ENCODE results near the gene AK2.
"Not testable (repeated sequence)": the region's sequence is repeated elsewhere in the genome, so short reads cannot be mapped to it uniquely, and the experiment has no call there.

Gene AK2

DNA sequence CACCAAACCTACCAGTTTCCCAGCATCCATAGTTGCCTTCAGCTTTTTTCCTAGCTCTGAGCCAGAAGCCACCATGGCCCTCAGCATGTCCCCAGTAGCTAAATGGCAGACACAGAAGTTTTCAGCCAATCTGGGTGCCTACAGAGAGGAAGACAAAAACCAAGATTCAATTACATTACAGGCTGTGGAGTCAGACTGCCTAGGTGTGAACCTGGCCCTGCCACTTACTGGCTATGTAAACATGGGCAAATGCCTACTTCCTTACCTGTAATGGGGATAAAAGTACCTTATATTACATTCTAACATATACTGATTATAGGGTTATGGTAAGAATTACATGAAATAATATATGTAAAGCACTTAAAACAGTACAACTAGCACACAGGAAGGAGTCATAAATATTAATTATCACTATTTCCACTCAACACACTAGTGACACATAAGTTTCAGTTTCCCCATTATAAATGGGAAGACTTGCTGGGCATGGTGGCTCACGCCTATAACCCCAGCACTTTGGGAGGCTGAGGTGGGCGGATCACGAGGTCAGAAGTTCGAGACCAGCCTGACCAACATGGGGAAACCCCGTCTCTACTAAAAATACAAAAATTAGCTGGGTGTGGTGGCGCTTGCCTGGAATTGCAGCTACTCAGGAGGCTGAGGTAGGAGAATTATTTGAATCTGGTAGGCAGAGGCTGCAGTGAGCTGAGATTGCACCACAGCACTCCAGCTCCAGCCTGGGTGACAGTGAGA, 12.1 kb downstream of the AK2 start:
- FAIRE-seq; DNase-seq (ENCODE audit: low spot score): not testable (repeated sequence)

DNA sequence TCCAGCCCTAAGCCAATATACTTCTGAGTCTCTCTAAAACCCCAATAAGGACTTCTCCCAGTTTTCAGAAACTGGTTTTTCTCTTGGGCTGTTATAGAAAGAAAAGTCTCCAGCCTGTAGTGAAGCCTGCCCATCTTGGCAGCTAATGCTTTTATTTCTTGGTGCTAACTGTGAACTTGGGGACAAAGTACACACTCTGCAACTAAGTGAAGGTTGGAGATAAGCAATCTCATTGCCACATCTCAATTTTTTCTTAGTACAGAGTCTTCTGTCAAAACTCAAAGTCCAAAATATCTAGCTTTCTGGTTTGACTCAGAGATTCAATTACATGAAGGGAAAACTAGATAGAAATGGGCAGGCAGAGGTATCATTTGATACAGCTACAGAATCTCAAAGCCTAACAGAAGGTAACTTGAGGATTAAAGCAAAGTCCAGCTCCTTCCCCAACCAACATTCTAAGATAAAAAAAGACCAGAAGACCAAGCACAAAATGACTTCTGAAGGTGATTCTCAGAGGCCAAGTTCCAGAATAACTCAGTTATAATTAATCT, 14.0 kb downstream of the AK2 start:
- FAIRE-seq = no peak
- DNase-seq (ENCODE audit: low spot score) = no peak

DNA sequence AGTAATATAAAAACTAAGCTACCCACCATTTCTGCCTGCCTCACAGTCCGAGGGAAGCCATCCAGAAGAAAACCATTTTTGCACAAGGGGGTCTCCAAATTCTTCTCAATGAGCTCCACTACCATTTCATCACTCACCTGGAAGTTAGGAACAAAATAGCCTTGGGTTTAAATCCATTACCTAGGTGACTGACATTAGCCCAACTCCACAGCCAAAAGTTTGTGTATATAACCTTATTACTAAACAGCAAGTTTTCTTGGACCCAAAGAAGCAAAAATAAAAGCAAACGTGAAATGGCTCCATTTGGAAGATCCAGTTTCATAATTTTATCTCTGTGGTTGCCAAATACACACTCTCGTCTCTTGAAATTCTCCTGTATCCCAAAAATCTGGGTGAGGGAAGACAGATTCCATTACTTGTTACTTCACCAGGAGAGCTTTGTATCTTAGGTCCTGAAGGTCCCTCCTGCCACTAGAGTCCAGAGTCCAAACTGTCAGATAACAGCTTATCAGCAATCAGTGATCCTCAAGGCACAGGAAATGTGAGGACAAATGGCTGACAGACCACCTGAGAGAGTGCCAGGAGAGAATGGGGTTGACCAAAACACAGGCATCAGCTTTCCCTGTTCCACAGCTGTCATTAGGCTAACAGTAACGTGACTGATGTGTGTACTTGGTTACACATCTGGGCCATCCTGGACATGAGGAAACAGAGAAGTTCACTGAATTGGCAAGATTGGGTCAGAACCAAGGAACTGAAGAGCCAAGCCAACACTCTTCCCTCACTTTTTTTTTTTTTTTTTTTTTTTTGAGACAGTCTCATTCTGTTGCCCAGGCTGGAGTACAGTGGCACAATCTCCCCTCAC, 14.9 kb downstream of the AK2 start:
- no peak for DNase-seq (ENCODE audit: low spot score)
- no peak for FAIRE-seq

DNA sequence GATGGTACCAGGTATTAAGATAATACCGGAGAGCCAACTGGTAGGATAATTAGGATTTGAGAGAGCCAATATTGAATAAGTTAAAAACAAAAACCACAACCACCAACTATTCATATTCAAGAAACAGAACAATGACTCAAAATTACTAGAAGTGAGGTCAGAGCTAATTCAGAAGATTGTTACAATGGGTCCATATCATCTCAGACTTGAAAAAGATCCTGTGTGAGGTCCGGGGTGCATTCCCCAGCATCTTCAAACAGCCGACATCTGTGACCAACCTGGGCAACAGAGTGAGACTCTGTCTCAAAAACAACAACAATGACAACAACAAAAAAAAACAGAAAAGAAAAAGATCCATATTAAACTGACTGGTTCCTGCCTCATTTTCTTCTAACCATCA, 18.6 kb downstream of the AK2 start:
- DNase-seq (ENCODE audit: low spot score) = no peak
- no peak for FAIRE-seq

DNA sequence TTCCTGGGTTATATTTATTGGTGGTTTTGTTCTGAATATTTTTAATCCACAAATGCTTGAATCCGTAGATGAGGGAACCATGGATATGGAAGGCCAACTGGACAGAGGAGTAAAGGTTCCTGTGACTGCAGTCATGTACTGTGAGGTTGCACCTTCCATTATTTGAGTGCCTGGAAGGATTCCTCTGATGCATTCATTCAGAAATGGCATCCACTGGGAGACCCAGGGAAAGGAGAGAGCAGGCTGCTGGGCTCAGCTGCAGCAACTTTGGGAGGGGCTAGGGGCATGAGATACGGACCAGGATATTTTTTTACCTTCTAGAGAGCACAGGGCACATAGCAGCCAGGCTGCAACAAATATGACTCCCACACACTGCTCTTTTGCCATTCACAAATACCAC, 19.5 kb downstream of the AK2 start:
- DNase-seq (ENCODE audit: low spot score) = no peak
- no peak for FAIRE-seq

DNA sequence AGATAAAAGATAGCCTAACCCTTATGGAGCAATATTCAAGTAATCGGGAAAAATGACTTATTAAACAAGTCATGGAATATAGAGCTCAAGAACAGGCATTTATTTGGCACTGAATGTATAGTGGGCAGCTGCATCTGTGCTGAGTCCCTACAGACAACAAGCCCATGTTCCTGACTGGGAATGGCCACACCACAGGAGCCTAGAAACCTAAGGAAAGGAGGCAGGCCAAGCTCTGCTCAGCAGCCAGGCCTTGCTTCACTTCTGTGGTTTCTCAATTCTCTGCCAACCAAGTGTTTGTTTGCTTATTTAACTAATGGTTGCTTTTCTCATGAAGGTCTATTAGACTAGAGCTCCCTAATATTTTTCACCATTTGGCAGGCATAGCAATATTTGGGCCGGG, 21.5 kb downstream of the AK2 start:
- FAIRE-seq (no peak), DNase-seq (ENCODE audit: low spot score) (no peak)

DNA sequence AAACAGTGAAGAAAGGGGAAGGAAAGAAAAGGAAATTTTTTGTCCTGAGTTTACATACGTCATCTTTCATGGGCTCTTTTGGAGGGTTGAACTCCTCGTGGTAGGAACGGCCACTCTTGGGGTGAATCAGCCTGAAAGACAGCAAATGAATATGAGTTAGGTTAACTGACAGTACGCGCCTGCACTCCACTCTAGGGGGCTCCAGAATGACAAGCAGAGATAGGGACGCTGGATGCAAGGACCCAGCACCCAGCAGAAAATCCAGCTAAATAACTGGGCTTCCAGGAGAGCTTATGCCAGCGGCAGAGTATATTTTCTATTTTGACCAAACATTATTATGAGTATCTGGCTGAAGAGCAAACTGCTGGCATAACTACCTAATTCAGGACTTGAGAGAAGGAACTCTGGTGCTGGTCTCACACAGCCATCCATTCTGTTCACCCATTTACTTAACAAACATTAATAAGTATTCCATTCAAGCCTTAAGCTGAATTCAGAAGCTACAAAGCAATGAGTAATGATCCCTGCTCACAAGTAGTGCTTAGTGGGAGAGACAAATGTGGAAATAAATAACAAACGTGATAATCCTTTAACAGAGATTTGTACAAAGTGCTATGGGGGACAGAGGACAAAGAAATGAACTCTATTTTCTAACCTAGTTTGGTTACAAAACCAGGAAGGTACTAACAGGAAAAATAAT, 22.1 kb downstream of the AK2 start:
- DNase-seq (ENCODE audit: low spot score) = no peak
- FAIRE-seq = no peak

DNA sequence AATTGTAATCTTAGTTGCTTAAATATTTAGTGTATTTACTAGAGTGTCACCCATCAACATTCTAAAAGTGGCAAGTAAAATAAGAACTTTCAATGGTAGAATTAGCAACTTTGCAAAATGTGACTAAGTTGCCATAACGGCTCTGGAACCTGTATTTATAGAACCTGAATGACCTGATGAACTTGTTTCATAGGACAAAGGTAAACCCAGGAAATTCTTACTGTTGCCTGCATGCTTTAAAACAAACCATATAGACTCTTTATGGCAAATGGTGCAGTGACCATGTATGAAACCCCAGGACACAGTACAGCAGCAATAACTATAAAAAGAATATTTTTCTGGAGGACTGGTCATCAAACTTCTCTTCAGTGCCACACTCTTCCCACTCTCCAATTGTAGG, 22.9 kb downstream of the AK2 start:
- DNase-seq (ENCODE audit: low spot score) (no peak), FAIRE-seq (no peak)

DNA sequence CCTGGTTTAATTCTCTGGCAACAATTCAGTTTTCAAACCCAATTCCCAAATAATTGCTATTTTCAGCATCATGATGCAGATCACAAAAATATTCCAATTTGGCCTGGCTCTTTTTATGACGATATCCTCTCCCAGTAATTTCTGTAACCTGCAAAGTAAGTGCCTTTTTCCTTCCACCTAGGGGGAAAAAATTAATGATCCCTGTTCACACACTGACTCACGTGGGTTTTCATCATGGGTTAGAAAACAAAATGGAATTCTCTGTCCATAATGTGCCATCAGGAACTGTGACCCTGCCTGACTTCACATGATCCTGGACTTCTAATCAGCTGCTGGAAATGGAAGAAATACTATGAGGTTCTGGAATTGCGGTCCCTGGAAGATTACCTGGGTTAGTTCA, 24.5 kb downstream of the AK2 start:
- no peak for DNase-seq (ENCODE audit: low spot score)
- no peak for FAIRE-seq

DNA sequence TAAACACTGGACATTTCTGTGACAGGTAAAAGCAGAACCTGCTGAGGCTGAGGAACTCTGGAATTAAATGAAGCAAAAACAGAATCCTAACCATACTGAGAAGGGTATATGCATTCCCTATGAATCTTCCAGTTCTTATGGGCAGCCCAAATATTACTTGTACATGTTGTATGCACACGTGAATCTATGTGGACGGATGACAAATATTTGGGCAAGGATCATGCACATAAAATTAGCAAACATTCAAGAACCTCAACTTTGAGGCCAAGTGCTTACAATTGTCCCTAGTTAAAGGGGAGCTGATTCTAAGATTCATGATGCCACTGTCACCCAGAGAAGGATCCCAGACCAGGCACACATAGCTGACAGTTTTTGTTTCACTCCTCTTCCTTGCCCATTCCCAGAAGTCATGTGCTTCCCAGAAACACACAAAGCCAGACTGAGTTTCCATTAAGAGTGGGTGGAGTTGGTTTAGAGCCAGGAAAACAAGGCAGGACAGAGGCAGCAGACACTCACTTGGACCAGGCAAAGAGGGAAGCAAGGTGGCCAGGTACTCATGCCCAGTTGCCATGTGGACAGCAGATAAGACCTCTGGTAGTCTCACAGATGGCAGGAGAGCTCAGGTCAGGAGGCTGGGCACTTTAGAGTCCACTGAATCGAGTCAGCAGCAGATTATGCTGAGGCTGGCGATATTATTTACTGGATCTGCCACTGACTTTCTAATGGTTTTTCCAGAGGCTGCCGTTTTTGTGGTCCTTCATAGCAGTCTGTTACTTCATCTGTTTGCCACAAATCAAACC, 25.6 kb downstream of the AK2 start:
- no peak for DNase-seq (ENCODE audit: low spot score)
- FAIRE-seq = no peak

DNA sequence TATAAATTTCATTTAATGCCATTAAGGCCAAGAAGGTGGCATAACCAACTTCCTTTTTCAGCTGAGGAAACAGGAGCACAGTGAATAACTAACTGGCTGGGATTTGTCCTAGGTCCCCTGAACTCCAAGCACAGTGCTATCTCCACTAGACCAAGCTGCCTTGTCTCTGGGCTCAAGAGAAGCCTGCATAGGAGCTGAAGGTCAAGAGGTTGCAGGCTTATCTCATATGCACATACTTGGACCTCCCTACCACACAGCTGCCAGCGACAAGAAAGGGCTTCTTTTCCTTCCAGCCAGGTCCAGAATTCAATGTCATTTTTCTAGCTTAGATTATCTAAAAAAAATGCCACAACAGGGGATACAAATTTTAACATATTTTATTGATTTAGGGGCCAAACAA, 27.1 kb downstream of the AK2 start:
- FAIRE-seq (no peak), DNase-seq (ENCODE audit: low spot score) (no peak)

DNA sequence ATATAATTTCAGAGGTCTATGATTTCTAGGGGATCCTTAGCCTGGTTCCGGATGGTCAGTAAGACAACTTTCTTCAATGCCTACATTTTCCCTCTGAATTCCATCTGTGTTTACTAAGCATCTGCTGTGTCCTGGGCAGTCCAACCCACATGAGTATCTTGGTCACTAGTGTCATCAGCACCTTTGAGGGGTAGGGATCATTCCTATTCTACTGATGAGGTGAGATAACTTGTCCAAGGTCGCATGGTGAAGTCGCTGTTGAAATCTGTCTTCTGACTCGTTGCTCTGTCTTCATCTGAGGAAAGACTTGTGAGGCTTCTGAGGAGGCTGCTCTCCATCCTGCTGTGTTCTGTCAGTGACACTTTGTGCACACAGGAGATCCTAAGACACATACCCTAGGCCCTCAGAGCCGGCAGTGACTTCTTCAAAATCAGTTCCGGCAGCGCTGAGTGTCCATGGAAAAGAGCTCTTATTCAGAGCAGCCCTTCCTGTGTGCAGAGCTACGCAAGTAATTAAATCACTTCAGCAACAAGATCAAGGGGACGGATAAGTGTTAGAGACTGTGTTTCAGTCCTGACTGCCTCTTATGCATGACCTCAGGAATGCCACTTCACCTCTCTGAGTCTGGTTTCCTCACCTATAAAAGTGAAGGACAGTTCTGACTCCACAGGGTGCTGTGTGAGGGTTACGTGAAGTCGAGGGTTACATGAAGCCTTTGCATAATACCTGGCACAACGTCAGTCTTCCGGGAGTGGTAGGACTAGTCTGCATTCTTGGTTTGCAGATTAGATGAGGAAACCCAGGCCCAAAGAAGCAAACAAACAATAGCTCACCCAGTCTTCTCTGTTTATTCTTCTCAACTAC, 28.4 kb downstream of the AK2 start:
- DNase-seq (ENCODE audit: low spot score) (no peak), FAIRE-seq (no peak)

DNA sequence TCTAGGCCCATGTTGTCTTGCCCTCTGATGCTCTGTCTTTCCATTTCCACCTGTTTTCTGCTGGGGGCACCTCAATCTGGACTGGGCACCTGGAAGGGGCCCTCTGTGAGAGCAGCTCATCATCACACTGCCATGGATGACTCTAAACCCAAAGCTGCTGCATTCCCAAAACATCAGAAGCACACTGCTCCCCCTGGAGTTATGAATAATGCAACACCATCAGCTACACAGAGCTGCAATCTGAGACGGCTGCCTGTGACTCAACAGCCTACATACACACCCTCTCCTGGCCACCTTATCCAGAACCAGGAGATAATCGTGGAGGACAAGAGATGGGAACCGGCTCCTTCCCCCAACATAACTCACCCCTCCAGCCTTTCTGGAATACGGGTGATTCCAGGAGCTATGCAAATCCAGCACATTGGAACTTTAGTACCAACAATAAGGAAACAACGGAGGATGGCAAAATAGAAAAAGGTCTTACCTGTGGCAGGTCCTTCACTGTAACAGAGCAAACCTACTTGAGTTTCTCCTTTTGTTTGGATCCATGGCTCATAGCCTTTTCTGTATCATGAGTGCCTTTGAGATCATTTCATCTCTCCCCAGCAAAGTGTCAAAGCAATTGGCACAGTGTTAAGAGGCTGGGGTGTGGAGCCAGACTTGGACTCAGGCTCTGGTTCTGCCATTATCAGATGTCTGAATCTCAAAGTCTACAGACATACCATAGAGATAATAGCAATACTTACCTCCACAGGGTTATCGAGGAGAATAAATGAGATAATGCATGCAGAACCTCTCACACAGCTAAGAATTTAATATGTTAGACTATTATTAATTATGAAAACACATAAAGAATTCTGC, 29.3 kb downstream of the AK2 start:
- FAIRE-seq (peak; percentile 22), DNase-seq (ENCODE audit: low spot score) (peak; percentile 76)

DNA sequence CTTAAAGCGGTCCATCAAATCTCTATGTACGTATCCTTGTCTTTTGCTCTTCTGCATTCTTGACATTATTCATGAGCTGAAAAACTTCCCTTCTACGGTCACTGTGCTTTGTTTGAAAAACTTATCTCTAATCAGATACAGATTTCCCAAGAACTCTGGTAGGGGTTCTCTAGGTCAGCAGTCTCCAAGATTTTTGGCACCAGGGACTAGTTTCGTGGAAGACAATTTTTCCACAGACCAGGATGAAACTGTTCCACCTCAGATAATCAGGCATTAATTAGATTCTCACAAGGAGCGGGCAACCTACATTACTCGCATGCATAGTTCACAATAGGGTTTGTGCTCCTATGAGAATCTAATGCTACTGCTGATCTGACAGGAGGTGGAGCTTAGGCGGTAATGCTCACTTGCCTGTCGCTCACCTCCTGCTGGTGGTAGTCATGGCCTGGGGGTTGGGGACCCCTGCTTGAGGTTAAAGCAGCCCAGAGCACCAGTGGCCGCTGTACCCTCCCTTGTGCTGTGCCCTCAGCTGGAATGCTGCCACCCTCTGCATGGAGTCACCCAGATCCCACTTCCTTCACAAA, 30.8 kb downstream of the AK2 start:
- DNase-seq (ENCODE audit: low spot score) = no peak
- no peak for FAIRE-seq

DNA sequence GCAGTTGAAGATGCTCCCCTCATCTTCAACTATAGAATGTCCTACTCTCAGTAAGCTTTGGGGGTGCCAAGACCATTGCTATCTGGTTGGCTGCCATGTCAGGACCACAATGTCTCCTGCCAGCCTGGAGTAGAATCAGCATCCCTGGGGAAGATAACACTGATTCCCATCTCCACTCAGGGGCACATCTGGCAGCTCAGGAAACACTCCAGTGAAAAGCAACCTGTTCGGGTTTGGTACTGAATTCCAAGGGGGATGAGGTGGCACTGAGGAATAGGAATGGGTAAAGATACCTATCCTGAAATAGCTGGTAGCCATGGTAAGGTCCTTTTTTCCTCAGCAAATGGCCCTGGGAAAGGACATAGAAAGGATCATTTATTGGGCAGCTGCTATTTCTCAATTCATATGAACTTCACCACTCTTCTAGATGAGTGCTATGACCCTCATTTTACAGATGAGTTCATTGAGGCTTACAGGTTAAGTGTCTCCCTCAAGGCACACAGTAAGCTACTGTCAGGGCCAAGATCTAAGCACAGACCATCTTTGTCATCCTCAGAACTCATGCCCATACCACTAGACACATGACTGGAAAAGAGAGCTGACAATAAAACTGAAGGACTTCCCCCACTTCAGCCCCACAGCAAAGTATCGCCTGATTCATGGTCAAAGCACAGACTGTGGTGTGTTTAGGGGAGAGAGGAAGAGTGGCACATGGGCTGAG, 31.4 kb downstream of the AK2 start:
- no peak for DNase-seq (ENCODE audit: low spot score)
- no peak for FAIRE-seq

DNA sequence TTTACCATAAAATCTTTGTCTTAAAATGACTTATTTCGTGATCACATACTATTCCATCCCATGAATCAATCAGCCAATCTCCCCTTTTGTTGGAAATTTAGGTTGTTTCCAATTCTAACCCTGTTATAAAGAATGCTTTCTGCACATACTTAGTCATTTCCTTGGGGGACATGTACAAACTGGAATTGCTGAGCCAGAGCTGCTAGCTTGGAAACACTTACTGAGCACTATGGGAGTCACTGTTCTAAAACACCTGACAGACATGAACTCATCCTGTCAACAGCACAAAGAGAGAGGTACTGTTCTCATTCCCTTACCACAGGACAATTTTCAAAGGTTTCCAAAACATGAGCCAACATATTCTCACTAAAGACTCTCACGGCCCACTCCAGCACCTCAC, 32.1 kb downstream of the AK2 start:
- DNase-seq (ENCODE audit: low spot score) = no peak
- FAIRE-seq = no peak

DNA sequence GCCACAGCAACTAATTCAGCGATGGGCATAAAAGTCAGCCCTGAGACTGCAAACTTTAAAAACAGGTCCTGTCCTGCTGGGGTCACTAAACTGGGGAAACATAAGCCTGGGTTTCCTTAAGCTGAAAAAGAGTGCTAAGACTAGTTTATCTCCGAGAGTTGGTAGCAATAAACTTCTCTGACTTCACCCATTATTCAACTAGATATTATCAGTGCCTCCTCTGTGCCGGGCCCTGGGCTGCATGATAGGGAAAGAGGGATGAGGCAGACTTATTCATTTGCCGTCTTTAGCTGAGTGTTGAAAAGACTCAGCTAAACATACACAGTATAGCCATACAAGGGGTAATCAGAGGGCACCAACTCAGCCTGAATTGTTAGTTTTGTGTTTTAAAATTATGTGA, 33.0 kb downstream of the AK2 start:
- DNase-seq (ENCODE audit: low spot score) (no peak), FAIRE-seq (no peak)

DNA sequence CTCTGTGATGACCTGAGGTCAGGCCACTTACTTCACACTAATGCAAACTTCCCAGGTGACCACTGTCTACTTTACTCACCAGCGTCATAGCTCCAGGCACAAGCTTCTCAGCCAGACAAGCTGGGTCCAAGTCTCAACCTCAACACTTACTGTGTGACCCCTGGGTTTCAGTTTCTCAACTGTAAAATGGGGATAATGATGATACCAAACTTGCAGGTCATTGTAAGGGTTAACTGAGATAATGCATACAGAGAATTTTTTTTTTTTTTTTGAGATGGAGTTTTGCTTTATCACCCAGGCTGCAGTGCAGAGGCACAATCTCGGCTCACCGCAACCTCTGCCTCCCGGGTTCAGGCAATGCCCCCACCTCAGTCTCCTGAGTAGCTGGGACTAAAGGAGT, 34.7 kb downstream of the AK2 start:
- FAIRE-seq = no peak
- no peak for DNase-seq (ENCODE audit: low spot score)
